ENCODE data around the gene KAT2B.

Gene KAT2B

GRCh38 chr3:20101041-20101440 is 60.8 kb downstream of the KAT2B start:
- DNase-seq, result no peak

GRCh38 chr3:20103731-20104130 is 63.5 kb downstream of the KAT2B start:
- DNase-seq, result no peak

GRCh38 chr3:20104167-20104661 is 64.0 kb downstream of the KAT2B start:
- DNase-seq, result peak; percentile 83

- no peak for DNase-seq
These were observed 65.5 kb downstream of the KAT2B start for GRCh38 chr3:20105513-20106280.

- DNase-seq, result no peak
These were observed 67.5 kb downstream of the KAT2B start for GRCh38 chr3:20107722-20108121.

GRCh38 chr3:20108869-20109268 is 68.6 kb downstream of the KAT2B start:
- DNase-seq, result peak; percentile 20

- DNase-seq, result no peak
These were observed 70.6 kb downstream of the KAT2B start for GRCh38 chr3:20110826-20111225.

- no peak for DNase-seq
These were observed 71.6 kb downstream of the KAT2B start for GRCh38 chr3:20111836-20112235.

GRCh38 chr3:20121088-20121487 is 80.8 kb downstream of the KAT2B start:
- no peak for DNase-seq

- no peak for DNase-seq
These were observed 82.9 kb downstream of the KAT2B start for GRCh38 chr3:20123131-20123652.

- no peak for DNase-seq
These were observed 85.0 kb downstream of the KAT2B start for GRCh38 chr3:20125289-20125688.

- DNase-seq, result no peak
These were observed 85.7 kb downstream of the KAT2B start for GRCh38 chr3:20125897-20126296.

GRCh38 chr3:20128358-20128757 is 88.1 kb downstream of the KAT2B start:
- no peak for DNase-seq

- no peak for DNase-seq
These were observed 89.9 kb downstream of the KAT2B start for GRCh38 chr3:20130106-20130505.

GRCh38 chr3:20136231-20136630 is 96.0 kb downstream of the KAT2B start:
- peak; percentile 10 for DNase-seq

- DNase-seq, result no peak
These were observed 97.4 kb downstream of the KAT2B start for GRCh38 chr3:20137647-20138046.

- no peak for DNase-seq
These were observed 100.6 kb downstream of the KAT2B start for GRCh38 chr3:20140881-20141280.

GRCh38 chr3:20141316-20141715 is 101.1 kb downstream of the KAT2B start:
- DNase-seq, result no peak

- DNase-seq, result no peak
These were observed 101.6 kb downstream of the KAT2B start for GRCh38 chr3:20141851-20142250.

GRCh38 chr3:20142517-20142916 is 102.3 kb downstream of the KAT2B start:
- no peak for DNase-seq

GRCh38 chr3:20143519-20143918 is 103.3 kb downstream of the KAT2B start:
- DNase-seq, result no peak

- no peak for DNase-seq
These were observed 105.6 kb downstream of the KAT2B start for GRCh38 chr3:20145874-20146273.

- DNase-seq, result no peak
These were observed 106.1 kb downstream of the KAT2B start for GRCh38 chr3:20146301-20146700.

- DNase-seq, result no peak
These were observed 107.1 kb downstream of the KAT2B start for GRCh38 chr3:20147361-20147760.

- no peak for DNase-seq
These were observed 108.2 kb downstream of the KAT2B start for GRCh38 chr3:20148466-20148865.
